Measurements from ENCODE around the gene ELOVL6.

DNA sequence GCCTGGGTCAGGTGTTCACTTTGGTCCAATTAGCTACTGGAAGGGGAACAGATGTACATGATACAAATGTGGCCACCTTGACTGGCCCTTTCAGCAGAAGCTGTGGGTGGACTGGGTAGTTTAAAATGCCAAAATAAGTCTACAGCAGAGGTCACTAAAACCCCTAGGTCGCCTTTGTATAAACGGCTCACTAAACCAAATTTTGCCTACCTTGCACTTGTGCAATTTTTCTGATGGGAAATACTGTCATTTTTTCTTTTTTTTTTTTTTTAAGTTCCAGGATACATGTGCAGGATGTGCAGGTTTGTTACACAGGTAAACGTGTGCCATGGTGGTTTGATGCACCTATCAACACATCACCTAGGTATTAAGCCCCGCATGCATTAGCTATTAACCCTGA, 176.0 kb downstream of the ELOVL6 start:
- no peak for TF ChIP-seq POLR2A (IDR thresholded peaks at IDR 0.05)
- TF ChIP-seq, protein P1, sequence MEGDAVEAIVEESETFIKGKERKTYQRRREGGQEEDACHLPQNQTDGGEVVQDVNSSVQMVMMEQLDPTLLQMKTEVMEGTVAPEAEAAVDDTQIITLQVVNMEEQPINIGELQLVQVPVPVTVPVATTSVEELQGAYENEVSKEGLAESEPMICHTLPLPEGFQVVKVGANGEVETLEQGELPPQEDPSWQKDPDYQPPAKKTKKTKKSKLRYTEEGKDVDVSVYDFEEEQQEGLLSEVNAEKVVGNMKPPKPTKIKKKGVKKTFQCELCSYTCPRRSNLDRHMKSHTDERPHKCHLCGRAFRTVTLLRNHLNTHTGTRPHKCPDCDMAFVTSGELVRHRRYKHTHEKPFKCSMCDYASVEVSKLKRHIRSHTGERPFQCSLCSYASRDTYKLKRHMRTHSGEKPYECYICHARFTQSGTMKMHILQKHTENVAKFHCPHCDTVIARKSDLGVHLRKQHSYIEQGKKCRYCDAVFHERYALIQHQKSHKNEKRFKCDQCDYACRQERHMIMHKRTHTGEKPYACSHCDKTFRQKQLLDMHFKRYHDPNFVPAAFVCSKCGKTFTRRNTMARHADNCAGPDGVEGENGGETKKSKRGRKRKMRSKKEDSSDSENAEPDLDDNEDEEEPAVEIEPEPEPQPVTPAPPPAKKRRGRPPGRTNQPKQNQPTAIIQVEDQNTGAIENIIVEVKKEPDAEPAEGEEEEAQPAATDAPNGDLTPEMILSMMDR (IDR thresholded peaks at IDR 0.05) = no peak
